Activated naive CD4-positive, alpha-beta T cell treated with Interleukin-2 at 50 U/mL for 16 hours (primary cell): ENCODE measurements around the gene GSTP1.
"Not testable (repeated sequence)": the region's sequence is repeated elsewhere in the genome, so short reads cannot be mapped to it uniquely, and the experiment has no call there.

Experiments used
- DNase-seq: peaks from one replicate; pipeline ENCODE4 v3.0.0-alpha.2; 2020

The GSTP1 gene

DNA sequence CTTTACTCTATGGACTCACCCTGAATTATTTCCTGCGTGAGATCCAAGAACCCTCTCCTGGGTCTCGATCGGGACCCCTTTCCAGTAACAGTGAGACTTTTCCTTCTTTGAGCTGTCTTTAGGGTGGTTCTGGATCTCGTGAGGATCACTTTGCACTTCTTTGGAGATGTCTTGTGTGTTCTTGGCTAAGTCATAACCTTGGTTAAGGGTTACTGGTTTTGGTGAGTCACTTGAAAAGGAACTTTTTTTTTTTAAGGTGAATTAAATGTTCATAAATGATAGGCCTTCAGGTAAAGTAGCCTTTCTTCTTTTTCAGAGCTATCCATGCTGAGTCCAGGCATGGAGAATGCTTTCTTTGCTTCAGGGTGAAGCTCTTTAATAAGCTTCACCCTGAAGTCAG lies 19.4 kb upstream of the GSTP1 start:
- DNase-seq: no peak

DNA sequence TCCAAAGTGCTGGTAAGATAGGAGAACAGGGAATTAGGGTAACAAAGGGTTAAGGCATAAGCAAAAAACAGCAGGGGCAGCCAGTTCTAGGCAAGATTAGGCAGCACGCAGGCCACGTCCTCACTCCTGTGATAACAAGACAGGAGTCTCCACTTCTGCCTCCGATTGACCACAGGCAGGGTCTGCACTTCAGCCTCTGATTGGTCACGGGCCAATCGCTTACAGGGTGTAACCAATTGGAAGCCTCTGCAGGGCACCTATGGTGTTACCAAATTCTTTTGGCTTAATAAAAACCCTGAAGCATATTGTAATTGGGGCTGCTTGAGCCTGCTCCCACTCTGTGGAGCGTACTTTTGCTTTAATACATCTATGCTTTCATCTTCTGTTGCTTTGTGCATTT lies 12.2 kb upstream of the GSTP1 start:
- no peak for DNase-seq

DNA sequence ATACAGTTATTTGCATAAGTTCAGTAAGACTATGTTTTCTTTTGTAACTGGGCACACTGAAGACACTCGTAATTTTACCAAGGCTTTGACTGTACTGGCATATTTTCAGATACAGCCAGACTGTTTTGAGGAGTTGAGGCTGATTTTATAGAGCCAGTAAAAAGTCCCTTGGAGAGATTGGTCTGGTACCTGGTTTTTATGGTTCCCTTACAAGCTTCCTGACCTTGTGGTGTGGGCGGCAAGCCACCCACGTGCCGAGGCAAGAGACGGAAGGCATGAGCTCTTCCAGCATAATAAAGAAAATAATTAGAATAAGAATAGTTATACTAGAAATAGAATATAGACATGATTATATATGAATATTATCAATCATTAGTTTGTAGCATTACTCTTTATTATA lies 11.3 kb upstream of the GSTP1 start:
- DNase-seq: no peak

DNA sequence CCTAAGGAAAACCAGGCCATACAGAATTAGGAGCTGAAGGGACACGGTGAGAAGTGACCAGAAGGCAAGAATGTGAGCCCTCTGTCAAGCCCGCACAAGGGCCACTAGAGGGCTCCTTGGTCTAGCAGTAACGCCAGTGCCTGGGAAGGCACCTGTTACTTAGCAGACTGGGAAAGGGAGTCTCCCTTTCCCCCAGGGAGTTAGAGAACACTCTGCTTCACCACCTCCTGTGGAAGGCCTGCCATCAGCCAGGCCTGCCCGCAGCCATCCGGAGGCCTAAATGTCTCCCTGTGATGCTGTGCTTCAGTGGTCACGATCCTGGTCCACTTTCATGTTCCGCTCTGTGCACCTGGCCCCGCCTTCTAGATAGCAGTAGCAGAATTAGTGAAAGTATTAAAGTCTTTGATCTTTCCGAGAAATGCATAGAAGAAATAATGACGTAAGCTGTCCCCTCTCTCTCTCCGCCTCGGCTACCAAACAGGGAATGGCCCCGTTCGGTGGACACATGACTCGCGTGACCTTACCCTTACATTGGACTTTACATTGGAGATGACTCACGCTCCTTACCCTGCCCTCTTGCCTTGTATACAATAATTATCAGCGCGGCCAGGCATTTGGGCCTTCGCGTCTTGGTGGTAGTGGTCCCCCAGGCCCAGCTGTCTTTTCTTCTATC lies 10.7 kb upstream of the GSTP1 start:
- peak; percentile 28 for DNase-seq

DNA sequence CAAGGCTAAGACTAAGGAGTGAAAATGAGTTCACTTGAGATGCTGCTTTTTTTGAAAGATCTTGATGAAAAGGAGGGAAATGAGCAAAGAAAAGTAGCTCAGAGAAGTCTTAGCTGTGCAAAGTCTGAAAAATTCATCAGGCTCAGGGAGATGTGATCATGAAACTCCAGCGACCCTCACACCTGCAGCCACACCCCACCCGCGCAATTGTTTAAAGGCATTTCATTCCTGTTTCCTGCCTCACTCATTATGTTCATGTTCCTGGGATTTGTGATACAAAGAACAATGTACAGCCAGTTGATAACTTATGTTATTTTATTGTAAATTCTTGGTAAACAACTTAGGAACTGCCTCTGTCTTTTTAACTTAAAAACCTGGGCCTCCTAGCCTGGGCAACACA lies 8.7 kb upstream of the GSTP1 start:
- DNase-seq: no peak

DNA sequence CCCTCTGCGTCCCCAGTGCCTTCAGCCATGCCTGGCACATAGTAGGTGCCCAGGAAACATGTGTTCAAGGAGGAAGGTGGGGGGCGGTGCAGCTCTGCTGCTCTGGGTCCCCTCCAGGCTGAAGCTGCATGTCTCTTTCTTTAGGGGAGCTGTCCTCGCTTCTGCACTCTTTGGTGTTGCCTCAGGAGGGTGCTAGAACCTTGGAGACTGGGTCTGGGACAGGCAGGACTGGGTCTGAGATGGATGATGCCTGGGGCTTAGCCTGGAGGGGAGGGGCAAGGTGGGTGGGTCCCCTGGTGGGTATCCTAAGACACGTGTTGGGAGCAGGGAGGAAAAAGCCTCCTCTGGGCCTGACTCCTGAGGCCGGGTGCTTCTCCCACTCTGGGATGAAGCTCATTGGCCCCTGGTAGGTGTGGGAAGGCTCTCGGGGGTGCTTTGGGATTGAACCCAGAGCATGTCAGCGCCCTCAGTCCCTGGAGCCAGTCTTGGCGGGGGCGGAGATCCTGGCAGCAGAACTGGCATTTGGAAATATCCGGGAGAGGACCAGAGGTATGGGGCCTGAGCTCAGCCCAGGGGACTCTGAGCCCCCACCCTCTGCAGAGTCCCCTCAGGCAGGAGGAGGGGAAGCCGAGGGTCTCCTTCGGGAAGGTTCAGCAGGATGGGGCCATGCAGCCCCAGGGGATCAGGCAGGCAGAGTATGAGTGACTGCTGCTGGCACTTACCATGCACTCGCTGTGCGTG lies 6.7 kb upstream of the GSTP1 start:
- DNase-seq: no peak

DNA sequence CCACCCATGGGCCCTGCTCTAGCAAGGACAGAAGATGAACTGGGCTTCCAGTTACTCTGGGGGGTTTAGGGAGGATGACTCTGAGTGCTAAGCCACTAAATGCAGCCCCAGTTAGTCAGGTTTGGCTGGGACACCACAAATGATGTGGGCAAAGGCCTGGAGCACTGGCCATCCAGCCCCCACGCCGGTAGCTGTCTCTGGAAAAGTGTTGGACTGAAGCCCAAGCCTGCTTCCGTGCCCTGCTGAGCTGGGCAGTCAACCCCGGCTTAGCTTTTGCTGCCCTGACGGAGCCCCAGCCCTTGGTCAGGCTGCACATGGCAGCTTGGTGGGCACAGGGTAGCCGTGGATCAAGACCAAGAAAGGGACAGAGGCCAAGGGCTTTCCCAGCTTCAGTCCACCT lies 5.7 kb upstream of the GSTP1 start:
- DNase-seq: no peak

DNA sequence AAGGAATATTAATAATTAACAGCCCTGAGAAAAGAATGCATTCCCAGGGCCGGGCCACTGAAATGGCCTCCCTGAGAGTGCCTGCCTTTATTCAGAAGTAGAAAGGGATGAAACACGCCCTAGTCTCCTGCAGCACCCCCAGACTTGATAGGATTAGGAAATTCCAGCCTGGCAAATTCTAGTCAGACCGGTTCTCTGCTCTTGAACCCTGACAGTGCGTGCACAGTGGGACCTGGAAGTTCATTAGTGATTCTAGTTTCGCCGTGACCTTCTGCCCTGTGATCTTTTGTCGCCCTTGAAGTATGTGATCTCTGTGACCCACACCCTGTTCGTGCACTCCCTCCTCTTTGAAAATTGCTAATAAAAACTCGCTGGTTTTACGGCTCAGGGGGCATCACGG lies 2.1 kb upstream of the GSTP1 start:
- DNase-seq: no peak

DNA sequence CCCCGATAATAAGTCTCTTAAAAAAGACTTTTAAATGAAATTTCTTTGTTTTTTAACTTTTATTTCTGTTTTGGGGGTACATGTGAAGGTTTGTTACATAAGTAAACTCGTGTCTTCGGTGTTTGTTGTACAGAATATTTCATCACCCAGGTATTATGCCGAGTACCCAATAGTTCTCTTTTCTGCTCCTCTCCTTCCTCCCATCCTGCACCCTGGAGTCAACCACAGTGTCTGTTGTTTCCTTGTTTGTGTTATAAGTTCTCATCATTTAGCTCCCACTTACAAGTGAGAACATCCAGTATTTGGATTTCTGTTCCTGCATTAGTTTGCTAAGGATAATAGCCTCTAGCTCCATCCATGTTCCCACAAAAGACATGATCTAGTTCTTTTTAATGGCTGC lies 1.6 kb upstream of the GSTP1 start:
- DNase-seq: no peak

DNA sequence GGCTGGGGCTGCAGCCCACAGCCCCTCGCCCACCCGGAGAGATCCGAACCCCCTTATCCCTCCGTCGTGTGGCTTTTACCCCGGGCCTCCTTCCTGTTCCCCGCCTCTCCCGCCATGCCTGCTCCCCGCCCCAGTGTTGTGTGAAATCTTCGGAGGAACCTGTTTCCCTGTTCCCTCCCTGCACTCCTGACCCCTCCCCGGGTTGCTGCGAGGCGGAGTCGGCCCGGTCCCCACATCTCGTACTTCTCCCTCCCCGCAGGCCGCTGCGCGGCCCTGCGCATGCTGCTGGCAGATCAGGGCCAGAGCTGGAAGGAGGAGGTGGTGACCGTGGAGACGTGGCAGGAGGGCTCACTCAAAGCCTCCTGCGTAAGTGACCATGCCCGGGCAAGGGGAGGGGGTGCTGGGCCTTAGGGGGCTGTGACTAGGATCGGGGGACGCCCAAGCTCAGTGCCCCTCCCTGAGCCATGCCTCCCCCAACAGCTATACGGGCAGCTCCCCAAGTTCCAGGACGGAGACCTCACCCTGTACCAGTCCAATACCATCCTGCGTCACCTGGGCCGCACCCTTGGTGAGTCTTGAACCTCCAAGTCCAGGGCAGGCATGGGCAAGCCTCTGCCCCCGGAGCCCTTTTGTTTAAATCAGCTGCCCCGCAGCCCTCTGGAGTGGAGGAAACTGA lies 731 bp downstream of the GSTP1 start:
- DNase-seq: peak; percentile 39

DNA sequence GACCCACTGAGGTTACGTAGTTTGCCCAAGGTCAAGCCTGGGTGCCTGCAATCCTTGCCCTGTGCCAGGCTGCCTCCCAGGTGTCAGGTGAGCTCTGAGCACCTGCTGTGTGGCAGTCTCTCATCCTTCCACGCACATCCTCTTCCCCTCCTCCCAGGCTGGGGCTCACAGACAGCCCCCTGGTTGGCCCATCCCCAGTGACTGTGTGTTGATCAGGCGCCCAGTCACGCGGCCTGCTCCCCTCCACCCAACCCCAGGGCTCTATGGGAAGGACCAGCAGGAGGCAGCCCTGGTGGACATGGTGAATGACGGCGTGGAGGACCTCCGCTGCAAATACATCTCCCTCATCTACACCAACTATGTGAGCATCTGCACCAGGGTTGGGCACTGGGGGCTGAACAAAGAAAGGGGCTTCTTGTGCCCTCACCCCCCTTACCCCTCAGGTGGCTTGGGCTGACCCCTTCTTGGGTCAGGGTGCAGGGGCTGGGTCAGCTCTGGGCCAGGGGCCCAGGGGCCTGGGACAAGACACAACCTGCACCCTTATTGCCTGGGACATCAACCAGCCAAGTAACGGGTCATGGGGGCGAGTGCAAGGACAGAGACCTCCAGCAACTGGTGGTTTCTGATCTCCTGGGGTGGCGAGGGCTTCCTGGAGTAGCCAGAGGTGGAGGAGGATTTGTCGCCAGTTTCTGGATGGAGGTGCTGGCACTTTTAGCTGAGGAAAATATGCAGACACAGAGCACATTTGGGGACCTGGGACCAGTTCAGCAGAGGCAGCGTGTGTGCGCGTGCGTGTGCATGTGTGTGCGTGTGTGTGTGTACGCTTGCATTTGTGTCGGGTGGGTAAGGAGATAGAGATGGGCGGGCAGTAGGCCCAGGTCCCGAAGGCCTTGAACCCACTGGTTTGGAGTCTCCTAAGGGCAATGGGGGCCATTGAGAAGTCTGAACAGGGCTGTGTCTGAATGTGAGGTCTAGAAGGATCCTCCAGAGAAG lies 1.6 kb downstream of the GSTP1 start:
- DNase-seq: no peak

DNA sequence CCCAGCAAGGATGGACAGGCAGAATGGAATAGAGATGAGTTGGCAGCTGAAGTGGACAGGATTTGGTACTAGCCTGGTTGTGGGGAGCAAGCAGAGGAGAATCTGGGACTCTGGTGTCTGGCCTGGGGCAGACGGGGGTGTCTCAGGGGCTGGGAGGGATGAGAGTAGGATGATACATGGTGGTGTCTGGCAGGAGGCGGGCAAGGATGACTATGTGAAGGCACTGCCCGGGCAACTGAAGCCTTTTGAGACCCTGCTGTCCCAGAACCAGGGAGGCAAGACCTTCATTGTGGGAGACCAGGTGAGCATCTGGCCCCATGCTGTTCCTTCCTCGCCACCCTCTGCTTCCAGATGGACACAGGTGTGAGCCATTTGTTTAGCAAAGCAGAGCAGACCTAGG lies 2.3 kb downstream of the GSTP1 start:
- no peak for DNase-seq

DNA sequence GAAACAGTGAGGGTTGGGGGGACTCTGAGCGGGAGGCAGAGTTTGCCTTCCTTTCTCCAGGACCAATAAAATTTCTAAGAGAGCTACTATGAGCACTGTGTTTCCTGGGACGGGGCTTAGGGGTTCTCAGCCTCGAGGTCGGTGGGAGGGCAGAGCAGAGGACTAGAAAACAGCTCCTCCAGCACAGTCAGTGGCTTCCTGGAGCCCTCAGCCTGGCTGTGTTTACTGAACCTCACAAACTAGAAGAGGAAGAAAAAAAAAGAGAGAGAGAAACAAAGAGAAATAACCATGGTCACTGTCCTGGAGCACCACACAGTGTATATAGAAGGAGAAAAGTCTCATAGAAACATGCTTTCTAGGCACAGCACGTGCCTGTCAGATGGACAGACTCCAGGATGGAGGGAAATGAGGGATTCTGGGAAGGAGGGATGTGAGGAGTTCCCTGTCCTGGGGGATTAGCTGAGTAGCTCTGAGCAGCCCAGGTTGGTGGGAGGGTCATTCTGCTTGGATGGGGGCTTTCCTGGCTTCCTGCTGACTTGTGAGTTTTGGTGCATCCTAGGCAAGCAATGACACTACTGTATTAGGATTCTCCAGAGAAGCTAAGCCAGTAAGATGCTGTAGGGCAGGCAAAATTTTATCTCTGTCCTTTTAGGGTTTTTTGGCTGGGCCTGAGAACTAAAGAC lies 3.1 kb downstream of the GSTP1 start:
- no peak for DNase-seq

DNA sequence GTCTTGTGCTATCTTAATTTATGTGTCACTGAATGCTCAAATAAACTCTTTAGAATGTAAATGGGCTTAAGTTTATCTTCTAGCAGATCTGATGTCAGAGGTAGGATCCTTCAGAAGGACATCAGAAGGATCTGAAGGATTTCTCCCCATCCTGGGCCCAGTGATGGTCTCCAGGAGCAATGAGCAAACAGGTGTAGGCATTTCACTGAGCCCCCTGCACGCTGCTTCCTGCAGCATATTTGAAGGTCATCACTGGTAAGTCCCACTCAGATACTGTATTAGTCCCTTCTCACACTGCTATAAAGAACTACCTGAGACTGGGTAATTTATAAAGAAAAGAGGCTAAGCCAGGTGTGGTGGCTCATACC lies 4.5 kb downstream of the GSTP1 start:
- no peak for DNase-seq

DNA sequence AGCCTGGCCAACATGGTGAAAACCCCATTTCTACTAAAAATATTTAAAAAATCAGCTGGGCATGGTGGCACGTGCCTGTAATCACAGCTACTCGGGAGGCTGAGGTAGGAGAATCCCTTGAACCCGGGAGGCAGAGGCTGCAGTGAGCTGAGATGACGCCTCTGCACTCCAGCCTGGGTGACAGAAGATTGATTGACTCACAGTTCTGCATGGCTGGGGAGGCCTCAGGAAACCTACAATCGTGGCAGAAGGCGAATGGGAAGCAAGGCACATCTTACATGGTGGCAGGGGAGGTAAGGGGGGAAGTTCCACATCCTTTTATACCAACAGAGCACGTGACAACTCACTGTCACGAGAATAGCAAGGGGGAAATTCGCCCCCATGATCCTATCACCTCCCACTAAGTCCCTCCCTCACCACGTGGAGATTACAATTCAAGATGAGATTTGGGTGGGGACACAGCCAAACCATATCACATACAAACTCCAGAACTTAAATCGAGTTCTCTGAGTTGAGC lies 5.3 kb downstream of the GSTP1 start:
- not testable (repeated sequence) for DNase-seq

DNA sequence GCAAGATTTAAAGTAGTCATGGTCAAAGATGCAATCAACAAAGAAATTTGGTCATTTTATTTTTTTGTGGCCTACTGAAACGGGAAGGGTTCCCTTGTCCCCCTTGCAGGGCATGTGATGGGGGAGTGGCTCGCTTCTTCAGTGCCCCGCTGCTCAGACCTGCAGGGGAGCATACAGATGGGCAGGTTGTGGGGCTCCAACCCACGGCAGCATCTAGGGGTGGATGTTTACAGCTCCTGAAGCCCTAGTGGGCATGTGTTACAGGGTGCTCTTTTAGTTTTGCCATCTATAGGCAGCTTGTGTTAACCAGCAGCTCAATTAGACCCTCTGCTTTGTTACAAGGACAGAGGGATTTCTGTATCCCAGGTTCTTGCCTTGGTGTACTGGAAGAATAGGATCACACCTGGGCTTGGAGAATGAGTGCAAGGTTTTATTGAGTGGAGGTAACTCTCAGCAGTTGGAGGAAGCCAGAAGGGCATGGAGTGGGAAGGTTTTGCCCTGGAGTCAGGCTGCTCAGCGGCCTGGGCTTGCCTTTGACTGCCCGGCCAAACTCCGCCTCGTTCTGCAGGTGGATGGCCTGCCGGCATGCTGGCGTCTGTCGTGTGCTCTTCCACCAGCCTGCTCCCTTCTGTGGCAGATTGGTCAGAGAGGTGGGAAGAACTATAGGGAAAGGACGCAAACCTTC lies 9.4 kb downstream of the GSTP1 start:
- no peak for DNase-seq

DNA sequence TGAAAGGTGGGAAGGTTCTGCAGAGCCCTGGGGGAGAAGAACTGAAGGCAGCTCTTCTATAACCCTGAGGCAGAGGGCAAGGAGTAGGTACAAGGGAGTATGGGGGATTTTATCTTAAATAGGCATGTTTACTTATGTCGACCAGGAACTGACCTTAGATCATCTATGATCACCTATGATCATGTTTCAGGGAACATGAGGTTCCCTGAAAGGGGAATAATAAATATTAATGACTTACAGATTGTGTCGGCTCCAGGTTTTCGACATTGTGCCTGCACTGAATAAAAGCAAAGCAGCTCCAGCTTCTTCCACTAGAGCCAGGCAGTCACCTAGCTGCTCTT lies 9.9 kb downstream of the GSTP1 start:
- DNase-seq: no peak

DNA sequence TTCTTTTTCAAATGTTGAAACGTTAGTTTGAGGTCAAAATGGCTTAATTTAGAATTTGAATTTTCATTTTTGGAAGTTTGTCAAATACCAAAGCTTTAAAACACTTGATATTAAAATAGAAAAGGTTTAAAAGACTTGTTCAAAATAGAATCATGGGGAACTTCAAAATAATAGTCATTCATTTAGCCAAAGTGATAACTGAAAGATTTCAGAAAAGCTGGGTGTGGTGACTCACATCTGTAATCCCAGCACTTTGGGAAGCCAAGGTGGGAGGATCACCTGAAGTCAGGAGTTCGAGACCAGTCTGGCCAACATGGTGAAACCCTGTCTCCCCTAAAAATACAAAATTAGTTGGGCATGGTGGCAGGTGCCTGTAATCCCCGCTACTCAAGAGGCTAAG lies 10.9 kb downstream of the GSTP1 start:
- DNase-seq: no peak

DNA sequence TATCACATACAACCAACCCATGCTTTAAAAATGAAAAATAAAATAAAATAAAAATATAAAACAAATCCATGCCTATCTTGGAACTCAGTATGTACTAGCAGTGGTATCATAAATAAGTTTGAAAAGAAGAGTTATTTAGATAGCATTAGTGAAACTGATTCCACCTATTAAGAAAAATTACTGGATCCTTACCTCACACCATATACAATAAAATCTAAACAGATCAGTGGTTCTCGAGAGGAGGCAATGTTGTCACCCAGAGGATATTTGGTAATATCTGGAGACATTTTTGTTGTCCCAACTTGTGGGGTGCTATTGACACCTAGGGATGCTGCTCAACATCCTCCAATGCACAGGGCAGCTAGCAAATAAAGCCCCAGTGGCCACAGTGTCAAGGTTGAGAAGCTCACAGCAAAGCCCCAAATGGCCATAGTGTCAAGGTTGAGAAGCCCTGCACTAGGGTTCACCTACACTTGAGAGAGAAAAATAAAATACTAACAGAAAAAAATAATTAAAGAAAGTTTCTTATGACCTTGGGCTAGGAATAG lies 13.2 kb downstream of the GSTP1 start:
- no peak for DNase-seq

DNA sequence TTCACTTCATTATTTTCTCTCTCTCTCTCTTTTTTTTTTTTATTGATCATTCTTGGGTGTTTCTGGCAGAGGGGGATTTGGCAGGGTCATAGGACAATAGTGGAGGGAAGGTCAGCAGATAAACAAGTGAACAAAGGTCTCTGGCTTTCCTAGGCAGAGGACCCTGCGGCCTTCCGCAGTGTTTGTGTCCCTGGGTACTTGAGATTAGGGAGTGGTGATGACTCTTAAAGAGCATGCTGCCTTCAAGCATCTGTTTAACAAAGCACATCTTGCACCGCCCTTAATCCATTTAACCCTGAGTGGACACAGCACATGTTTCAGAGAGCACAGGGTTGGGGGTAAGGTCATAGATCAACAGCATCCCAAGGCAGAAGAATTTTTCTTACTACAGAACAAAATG lies 13.8 kb downstream of the GSTP1 start:
- not testable (repeated sequence) for DNase-seq

DNA sequence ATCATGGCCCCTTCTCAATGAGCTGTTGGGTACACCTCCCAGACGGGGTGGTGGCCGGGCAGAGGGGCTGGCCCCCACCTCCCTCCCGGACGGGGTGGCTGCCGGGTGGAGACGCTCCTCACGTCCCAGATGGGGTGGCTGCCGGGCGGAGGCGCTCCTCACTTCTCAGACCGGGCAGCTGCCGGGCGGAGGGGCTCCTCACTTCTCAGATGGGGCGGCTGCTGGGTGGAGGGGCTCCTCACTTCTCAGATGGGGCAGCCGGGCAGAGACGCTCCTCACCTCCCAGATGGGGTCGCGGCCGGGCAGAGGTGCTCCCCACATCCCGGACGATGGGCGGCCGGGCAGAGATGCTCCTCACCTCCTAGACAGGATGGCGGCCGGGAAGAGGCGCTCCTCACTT lies 14.4 kb downstream of the GSTP1 start:
- not testable (repeated sequence) for DNase-seq
